ENCODE results near the gene RDH8.

DNA sequence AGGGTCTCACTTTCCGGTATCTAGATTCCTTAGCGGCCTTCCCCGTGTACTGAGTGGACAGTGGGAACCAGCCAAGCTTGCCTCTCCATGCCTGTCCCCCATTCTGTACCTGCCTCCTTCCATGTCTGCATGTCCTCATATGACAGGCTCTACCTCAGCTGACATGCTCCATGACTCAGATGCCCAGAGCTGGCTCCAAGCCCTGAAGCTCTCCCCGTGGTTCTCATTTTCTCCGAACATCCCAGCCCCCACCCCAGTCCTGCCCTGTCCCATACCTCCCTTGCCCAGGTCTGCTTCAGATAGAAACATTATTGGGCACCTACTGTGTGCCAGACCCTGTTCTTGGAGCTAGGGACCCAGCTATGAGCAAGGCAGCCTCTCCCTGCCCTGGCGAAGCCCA lies 55.8 kb downstream of the RDH8 start:
- TF ChIP-seq YY1 (IDR thresholded peaks at IDR 0.05; ENCODE audit: low read depth) = no peak
- TF ChIP-seq, protein P1, sequence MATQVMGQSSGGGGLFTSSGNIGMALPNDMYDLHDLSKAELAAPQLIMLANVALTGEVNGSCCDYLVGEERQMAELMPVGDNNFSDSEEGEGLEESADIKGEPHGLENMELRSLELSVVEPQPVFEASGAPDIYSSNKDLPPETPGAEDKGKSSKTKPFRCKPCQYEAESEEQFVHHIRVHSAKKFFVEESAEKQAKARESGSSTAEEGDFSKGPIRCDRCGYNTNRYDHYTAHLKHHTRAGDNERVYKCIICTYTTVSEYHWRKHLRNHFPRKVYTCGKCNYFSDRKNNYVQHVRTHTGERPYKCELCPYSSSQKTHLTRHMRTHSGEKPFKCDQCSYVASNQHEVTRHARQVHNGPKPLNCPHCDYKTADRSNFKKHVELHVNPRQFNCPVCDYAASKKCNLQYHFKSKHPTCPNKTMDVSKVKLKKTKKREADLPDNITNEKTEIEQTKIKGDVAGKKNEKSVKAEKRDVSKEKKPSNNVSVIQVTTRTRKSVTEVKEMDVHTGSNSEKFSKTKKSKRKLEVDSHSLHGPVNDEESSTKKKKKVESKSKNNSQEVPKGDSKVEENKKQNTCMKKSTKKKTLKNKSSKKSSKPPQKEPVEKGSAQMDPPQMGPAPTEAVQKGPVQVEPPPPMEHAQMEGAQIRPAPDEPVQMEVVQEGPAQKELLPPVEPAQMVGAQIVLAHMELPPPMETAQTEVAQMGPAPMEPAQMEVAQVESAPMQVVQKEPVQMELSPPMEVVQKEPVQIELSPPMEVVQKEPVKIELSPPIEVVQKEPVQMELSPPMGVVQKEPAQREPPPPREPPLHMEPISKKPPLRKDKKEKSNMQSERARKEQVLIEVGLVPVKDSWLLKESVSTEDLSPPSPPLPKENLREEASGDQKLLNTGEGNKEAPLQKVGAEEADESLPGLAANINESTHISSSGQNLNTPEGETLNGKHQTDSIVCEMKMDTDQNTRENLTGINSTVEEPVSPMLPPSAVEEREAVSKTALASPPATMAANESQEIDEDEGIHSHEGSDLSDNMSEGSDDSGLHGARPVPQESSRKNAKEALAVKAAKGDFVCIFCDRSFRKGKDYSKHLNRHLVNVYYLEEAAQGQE (IDR thresholded peaks at IDR 0.05; ENCODE audit: low read depth, low read length) = no peak
- TF ChIP-seq CTCF (IDR thresholded peaks at IDR 0.05) = no peak
- no peak for TF ChIP-seq MAX (IDR thresholded peaks at IDR 0.05; ENCODE audit: low read depth)
- no peak for TF ChIP-seq RFX5 (IDR thresholded peaks at IDR 0.05; ENCODE audit: low read length)
- TF ChIP-seq GABPA (IDR thresholded peaks at IDR 0.05; ENCODE audit: low read depth) = no peak
- no peak for TF ChIP-seq RAD21 (IDR thresholded peaks at IDR 0.05; ENCODE audit: low read length)
- TF ChIP-seq SIN3A (IDR thresholded peaks at IDR 0.05; ENCODE audit: borderline replicate concordance, low read depth, low read length) = no peak
- no peak for TF ChIP-seq ELF1 (IDR thresholded peaks at IDR 0.05)
- no peak for TF ChIP-seq EP300 (IDR thresholded peaks at IDR 0.05; ENCODE audit: borderline replicate concordance in 1 of 2, low read depth in 1 of 2, low read length in 1 of 2)
- TF ChIP-seq POLR2AphosphoS5 (IDR thresholded peaks at IDR 0.05; ENCODE audit: low read depth, low read length) = no peak
- TF ChIP-seq, protein P2, sequence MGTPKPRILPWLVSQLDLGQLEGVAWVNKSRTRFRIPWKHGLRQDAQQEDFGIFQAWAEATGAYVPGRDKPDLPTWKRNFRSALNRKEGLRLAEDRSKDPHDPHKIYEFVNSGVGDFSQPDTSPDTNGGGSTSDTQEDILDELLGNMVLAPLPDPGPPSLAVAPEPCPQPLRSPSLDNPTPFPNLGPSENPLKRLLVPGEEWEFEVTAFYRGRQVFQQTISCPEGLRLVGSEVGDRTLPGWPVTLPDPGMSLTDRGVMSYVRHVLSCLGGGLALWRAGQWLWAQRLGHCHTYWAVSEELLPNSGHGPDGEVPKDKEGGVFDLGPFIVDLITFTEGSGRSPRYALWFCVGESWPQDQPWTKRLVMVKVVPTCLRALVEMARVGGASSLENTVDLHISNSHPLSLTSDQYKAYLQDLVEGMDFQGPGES (IDR thresholded peaks at IDR 0.05; ENCODE audit: low read depth, low read length) = no peak

Data from SK-N-SH (cell line).